OCI-LY3 (cell line): ENCODE measurements around the gene VAV2.

ENCODE experiments used
- EZH2phosphoT487 ChIP-seq: fragments of 200-600 bp; shearing (Covaris generic); IDR thresholded peaks from 2 replicates; pipeline ENCODE4 v1.6.1; 2018; ENCODE audit warnings: antibody characterized with exemption, mixed run types, low read depth
- TF ChIP-seq, protein P1 (sequence below): fragments of 200-600, 300-600 bp; sonication (generic); IDR thresholded peaks from 2 replicates; pipeline ENCODE4 v1.5.1; 2014; ENCODE audit warnings: antibody characterized with exemption, low read length, low read depth

- TF ChIP-seq, protein P1, sequence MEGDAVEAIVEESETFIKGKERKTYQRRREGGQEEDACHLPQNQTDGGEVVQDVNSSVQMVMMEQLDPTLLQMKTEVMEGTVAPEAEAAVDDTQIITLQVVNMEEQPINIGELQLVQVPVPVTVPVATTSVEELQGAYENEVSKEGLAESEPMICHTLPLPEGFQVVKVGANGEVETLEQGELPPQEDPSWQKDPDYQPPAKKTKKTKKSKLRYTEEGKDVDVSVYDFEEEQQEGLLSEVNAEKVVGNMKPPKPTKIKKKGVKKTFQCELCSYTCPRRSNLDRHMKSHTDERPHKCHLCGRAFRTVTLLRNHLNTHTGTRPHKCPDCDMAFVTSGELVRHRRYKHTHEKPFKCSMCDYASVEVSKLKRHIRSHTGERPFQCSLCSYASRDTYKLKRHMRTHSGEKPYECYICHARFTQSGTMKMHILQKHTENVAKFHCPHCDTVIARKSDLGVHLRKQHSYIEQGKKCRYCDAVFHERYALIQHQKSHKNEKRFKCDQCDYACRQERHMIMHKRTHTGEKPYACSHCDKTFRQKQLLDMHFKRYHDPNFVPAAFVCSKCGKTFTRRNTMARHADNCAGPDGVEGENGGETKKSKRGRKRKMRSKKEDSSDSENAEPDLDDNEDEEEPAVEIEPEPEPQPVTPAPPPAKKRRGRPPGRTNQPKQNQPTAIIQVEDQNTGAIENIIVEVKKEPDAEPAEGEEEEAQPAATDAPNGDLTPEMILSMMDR, result no peak
- no peak for TF ChIP-seq EZH2phosphoT487
Observed at GRCh38 chr9:133742251-133742650, 249.9 kb downstream of the VAV2 start.
